Peyer's patch (tissue), 4 donors: Measurements from ENCODE around the gene AP4B1.

Source experiments
- CTCF ChIP-seq, 6 experiments: fragments of 450-650 bp in 4 of 6; fragments of 200-600 bp in 2 of 6; sonication (generic) in 1 of 6; IDR thresholded peaks; one replicate each; pipeline ENCODE4 v1.5.1; 2017 to 2019; ENCODE audit warnings: antibody characterized with exemption in 6 of 6, mild to moderate bottlenecking in 3 of 6, moderate library complexity in 1 of 6
- POLR2A ChIP-seq, 2 donors: fragments of 450-650 bp; IDR thresholded peaks; one replicate each; pipeline ENCODE4 v1.5.1; 2017; ENCODE audit warnings: antibody characterized with exemption in 2 of 2, mild to moderate bottlenecking in 2 of 2, moderate library complexity in 2 of 2

DNA sequence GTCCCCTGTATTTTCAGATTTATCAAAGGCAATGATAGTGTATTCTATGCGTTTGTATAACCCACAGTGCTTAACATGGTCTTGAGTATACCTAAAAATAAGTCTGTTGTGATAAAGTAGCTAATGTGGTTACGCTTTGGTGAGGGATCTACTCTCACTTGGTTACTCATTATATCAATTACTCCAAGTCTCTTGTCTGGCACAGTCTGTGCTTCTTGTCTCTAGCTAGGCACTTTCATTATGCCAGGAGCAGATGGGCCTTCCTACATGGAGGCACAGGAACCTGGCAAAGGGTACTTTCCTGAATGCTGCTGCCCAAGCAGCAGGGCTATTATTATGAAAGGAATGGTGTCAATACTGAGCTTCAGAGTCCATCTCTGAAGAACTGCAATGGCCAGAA, 28.9 kb downstream of the AP4B1 start:
- TF ChIP-seq CTCF (IDR thresholded peaks at IDR 0.05) (no peak), POLR2A (IDR thresholded peaks at IDR 0.05) (no peak)
